GM21619 (cell line): ENCODE results near the gene WDCP.
"Not testable (repeated sequence)": the region's sequence is repeated elsewhere in the genome, so short reads cannot be mapped to it uniquely, and the experiment has no call there.

Experiments
- ATAC-seq: cut with Tn5 transposase; IDR thresholded peaks from one replicate; pipeline ENCODE4 v1.9.1; 2021; ENCODE audit not compliant: unreplicated experiment

Gene WDCP

DNA sequence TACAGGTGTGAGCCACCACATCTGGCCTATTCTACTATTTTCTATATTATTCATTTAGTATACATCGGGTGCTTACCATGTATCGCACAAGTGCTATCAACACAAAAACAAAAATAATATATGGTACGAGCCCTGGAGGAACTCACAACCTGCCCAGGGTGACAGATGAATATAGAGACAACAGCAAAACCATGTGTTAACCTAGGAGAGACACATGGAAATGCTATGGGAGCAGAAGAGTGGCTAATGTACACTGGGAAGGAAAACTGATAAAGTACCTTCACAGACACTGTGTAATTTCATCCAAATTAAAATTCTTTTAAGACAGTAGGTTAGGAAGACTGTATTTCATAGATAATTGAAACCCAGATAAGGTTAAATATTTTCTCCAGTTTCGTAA lies 25.1 kb upstream of the WDCP start:
- no peak for ATAC-seq

- ATAC-seq, result no peak
These were observed 18.1 kb upstream of the WDCP start for GRCh38 chr2:24065341-24065740.

DNA sequence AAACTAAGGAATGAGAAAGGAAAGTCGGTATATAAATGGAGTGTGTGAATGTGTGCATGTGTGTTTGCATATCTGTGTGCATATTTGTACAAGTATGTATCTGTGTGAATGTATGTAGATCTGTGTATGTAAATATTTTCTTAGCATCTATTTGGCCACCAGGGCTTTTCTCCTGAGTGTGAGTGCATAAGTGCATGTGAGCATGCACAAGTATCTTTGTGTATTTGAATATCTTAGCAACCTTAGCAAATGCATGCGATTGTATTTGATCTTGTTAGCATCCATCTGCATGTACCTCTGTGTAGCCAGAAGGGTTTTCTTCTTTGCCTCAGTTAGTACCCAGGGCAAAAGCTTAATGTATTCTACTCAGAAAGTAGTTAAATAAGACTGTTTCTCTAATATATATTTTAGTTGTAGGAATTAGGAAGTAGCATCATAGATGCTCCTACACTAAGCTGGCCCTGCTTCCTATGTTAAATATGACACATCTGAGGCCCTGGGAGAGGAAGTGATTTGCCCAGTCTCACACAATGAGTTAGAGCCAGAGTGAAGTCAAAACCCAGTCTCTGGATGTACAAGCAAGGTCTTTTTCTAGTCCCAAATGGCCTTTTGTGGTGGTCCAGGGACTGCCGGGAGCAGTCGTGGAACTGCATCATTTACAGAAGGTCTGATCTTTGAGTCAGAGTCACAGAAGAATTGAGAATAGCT lies 11.5 kb upstream of the WDCP start:
- ATAC-seq, result no peak

- no peak for ATAC-seq
These were observed 8.6 kb upstream of the WDCP start for GRCh38 chr2:24055750-24056149.

DNA sequence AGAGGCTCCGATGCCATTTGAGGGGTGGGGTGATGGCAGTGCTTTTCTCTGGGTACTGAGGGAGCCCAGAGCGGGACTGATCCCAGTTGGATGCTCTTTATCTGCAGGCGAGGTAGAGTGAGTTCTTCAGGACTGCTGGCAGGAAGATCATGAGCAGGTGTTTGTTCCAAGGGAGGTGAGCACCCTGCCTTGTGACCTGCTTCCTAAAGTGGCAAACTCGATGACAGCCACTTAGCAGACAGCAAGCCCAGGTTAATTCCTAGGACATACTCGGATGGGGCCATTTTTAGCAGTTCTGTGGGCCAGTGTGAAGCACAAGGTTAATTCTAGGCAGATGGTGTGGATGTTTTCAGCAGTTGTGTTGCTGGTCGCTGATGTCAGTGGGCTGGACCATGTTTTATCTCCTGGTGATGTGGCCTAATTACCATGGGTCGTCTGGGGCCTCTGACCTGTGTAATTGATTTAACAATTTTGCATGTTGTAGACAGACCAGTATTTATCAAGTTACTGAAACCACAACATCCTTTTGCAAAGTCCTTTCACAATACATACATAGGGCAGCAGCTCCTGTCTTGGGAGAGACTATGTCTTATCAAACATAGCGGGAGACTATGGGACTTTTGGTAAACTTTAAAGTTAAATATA lies 7.3 kb upstream of the WDCP start:
- ATAC-seq, result no peak

DNA sequence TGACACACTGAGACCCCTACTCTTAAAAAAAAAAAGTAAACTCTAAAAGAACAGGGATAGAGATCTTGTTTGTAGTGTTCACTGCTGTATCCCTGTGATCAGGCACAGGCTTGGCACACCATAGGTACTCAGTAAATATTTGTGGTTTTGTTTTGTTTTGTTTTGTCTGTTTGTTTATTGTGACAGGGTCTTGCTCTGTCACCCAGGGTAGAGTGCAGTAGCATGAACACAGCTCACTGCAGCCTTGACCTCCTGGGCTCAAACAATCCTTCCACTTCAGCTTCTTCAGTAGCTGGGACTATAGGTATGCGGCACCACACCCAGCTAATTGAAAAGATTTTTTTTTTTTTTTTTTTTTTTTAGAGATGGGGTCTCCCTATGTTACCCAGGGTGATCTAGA lies 5.8 kb upstream of the WDCP start:
- ATAC-seq, result no peak

DNA sequence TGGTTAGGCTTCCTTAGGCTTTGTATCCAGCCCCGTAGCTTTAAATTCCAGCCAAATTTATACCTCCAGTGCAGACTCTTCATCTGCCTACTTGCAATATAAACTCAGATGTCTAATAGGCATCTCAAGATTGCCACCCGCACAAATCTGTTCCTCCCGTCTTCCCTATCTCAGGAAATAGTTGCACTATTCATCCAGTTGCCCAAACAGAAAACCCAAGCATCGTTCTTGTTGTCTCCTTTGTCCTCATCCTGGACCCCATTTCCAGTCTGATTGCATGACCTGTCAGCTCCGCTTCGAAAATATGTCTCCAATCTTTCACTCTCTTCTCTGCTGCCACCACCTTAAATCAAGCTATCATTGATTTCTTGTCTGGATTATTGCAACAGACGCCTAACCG lies 4.6 kb upstream of the WDCP start:
- ATAC-seq, result no peak

- ATAC-seq, result no peak
These were observed 3.1 kb upstream of the WDCP start for GRCh38 chr2:24050041-24050979.

DNA sequence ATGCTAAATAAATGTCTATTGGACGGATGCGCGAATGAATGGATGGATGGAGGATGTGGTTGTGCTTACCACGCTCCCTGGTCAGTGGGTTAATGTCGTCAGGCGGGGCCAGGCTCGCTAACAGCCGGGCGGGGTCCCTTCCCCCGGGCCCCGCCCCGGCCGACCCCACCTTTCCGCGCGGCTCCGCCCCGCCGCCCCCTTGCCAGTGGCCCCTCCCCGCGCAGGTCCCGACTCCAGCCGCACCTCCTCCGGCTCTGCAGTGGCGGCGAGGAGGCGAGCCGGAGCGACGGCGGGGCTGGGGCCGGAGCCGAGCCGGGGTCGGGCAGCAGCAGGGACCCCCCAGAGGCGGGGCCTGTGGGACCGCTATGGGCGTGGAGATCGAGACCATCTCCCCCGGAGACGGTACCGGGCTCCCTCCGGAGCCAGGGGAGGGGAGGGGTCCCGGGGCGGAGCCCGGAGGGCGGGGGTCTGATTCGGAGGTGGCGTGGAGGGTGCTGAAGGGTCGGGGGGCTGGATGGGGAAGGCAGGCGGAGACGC lies 2.4 kb upstream of the WDCP start, which contains the start of gene FKBP1B:
TSS of gene FKBP1B (plus strand) at position 257 of the 537 bp plus-strand sequence. CDS start at position 366, 109 bp downstream.
- ATAC-seq, result no peak

DNA sequence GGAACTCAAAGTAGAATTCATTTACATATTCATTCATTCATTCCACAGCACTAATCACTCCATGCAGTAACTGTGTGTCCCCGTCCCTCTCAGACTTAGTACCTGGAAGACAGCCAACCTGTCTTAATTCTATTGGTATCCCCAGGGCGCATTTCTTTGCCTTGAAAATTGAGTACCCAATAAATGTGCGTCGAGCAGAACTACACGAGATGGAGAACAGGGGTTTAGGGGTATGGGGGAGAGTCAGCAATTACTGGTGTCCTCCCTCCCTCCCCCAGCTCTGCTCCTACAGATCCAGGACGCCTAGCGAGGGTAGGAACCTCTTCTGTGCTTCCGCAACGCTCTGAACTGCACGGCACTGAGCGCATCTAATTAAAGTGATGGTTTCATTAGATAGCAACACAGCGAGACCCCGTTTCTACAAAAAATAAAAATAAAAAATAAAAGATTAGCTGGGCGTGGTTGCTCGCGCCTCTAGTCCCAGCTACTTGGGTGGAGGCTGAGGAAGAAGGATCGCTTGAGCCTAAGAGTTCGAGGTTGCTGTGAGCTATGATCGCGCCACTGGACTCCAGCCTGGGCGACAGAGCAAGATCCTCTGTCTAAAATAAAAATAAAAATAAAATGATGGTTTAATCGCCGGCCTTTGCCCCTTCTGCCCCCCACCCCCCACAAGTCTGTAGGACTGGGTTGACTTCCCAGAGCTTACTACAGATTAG lies 1.7 kb upstream of the WDCP start:
- no peak for ATAC-seq

DNA sequence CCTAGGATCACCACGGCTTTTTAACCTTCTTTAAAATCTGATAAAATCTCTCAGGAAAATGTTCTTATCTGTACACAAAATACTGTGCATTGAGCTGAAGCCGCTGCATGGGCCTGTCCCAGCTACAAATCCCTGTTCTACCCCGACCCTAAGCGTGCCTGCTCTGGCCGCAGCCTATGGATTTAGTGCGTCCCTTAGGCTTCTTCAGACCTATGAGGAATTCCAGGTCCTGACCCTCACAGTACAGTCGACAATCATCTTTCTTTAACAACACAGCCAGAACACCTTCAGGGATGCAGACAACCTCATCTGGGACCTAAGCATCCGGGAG lies 477 bp upstream of the WDCP start:
- no peak for ATAC-seq

DNA sequence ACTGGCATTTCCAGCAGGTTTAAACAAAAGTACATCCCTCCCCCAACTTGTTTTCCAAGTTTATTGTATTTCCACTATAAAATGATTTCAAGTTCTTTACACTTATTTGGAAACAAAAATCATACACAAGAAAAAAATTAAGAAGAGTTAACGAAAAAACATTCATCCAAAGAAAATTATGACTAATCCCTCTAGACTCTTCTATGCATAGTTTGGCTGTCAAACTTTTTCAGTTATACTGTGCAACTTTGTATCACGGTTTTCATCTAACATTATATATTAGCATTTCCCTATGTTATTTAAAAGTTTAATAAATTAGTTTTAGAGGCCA lies 627 bp downstream of the WDCP start:
- ATAC-seq, result no peak

DNA sequence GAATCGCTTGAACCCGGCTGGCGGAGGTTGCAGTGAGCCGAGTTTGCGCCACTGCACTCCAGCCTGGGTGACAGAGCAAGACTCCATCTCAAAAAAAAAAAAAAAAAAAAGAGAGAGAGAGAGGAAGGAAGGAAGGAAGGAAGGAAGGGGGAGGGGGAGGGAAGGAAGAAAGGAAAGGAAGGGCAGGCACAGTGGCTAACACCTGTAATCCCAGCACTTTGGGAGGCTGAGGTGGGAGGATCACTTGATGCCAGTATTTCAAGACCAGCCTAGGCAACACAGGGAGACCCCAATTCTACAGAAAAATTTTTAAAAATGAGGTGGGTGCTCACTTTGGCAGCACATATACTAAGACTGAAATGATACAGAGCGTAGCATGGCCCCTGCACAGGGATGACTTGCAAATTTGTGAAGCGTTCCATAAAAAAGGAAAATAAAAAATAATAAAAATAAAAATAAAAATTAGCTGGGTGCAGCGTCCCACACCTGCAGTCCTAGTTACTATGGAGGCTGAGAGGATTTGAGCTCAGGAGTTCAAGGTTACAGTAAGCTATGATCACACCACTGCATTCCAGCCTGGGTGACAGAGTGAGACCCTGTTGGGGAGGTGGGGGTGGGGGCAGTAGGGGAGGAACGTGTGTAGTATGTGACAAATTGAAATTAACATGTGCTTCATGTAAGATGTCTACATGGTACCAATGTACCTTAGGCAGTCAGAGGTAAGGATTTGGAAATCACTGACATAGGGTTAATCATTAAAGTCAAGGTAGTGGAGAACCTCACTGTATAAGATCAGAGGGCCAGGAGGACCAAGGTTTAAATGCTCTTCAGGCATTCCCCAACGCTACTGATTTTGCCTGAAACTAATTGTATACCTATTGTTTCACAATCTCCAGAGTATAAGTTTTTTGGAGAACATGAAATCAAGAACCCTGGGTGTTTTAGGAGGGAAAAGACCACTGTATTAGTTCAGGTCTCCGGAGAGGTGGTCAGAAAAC lies 1.4 kb downstream of the WDCP start:
- no peak for ATAC-seq

GRCh38 chr2:24043133-24043532 lies 4.1 kb downstream of the WDCP start:
- ATAC-seq, result not testable (repeated sequence)

DNA sequence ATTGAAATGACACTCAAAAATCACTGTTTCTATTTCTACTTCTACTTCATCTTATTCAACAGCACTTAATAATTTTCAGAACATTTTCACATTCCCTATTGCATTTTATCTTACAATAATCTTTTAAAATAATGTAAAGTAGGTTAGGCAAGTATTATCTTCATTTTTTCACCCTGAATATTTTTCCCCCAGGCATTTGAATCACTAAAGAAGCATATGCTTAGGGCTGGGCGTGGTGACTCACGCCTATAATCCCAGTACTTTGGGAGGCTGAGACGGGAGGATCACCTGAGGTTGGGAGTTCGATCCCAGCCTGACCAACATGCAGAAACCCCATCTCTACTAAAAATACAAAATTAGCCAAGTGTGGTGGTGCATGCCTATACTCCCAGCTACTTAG lies 6.7 kb downstream of the WDCP start:
- no peak for ATAC-seq

DNA sequence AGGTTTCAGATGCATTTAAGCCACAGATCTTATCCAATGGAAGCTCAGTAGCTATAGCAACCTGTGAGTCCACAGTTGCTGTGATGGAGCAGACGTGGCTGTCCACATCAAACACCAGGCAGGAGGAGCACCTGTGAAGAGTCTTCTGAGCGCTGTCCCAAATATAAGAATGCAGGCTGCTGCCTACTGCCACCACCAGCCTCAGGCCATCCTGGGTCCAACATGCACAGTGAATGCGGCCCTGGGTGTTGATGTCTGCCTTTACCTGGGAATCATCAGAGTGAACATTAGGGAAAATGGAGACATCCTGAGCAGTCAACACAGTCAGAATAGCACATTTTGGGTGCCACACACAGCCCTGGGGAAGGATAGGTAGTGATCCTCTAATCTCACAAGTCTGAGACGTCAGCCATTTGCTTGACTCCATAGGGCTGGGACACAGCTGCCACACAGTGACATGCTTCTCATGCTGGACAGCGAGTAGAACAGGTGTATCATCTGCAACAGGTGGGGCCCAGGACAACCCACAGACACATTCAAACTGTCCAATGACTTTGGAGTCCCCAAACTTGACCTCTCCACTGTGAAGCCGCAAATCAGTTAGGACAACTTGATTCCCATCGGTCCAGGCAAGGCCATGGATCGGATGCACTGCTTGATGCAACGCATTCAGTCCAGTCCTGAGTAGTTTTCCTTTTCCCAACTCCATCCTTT lies 8.2 kb downstream of the WDCP start:
- no peak for ATAC-seq

DNA sequence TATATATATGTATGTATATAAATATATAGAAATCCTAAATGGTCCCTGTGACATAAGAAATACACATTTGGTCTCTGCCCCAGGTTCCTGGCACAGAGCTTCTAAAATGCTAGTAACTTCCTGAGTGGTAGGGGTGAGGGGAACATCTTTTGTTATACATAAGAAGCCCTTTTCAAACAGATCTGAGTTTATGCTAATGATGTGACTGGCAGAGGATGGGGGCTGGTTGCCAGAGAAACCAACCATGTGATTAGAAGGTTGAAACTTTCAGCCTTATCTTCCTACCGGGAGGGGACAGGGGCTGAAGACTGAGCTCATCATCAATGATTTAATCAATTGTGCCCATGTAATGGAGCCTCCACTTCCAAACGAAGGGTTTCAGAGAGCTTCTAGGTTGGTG lies 21.0 kb downstream of the WDCP start:
- no peak for ATAC-seq

DNA sequence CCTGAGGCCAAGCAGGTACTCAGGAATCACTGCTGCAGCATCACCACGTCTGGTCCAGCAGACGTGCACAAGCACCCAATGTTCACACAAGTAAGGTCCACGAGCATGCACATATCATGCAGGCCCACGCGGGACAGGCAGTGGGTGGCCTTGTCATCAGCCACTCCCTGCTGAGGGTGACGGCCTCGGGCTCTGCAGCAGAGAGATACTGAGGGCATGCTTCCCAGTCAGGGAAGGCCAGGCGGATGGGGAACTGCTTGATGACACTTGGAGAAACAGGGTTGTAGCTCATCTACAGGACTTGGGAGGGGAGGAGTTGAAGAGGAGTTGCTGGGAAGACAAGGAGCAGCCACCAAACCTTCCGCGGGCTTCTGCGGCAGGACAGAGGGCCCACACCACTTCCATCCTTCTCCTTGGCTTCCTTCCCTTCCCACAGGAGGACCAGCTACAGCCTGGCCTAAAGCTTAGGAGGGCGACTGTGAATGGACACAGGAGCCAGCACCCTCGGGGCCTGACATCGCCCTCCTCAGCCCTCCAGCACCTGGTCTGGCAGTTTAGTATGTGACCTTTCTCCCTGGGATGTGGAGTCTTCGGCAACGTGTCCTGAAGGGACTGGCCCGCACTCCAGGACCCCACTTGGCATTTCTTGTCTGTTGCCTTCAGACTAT lies 22.1 kb downstream of the WDCP start:
- no peak for ATAC-seq

- no peak for ATAC-seq
These were observed 23.2 kb downstream of the WDCP start for GRCh38 chr2:24024018-24024417.
